HepG2 (cell line): ENCODE measurements around the gene GPC6.

Experiments
- CBX5 ChIP-seq: sonication (generic); formaldehyde crosslinking; IDR thresholded peaks from 2 replicates; pipeline ENCODE4 v1.4.0; 2020; ENCODE audit warnings: missing genetic modification reagents, borderline replicate concordance
- CREB3 ChIP-seq: sonication (generic); formaldehyde crosslinking; IDR thresholded peaks from 2 replicates; pipeline ENCODE4 v1.5.0; 2020; ENCODE audit warnings: missing genetic modification reagents
- CTCF ChIP-seq: sonication (generic); formaldehyde crosslinking; IDR thresholded peaks from 2 replicates; pipeline ENCODE4 v1.5.0; 2020; ENCODE audit warnings: mild to moderate bottlenecking, missing genetic modification reagents, moderate library complexity
- GABPB1 ChIP-seq: IDR thresholded peaks from 2 replicates; pipeline ENCODE4 v1.6.1; 2016; ENCODE audit warnings: mild to moderate bottlenecking, missing genetic modification reagents, moderate library complexity, missing compliant biosample characterization
- GTF3A ChIP-seq: sonication (generic); formaldehyde crosslinking; conservative IDR thresholded peaks from 2 replicates; pipeline ENCODE4 v1.4.0; 2020; ENCODE audit warnings: mild to moderate bottlenecking, missing genetic modification reagents
- RBFOX2 ChIP-seq: fragments of 200-400 bp; formaldehyde crosslinking; IDR thresholded peaks from 2 replicates; pipeline ENCODE4 v1.6.1; 2017; ENCODE audit warnings: low read depth, mild to moderate bottlenecking, low read length
- RFX3 ChIP-seq: IDR thresholded peaks from 2 replicates; pipeline ENCODE4 v1.6.1; 2016; ENCODE audit warnings: missing biosample characterization, missing genetic modification reagents
- SMC3 ChIP-seq: IDR thresholded peaks from 2 replicates; pipeline ENCODE4 v1.6.1; 2011; ENCODE audit warnings: low read length, improper control_type of control experiment
- SRSF9 ChIP-seq: fragments of 200-400 bp; formaldehyde crosslinking; IDR thresholded peaks from 2 replicates; pipeline ENCODE4 v1.6.1; 2018; ENCODE audit warnings: borderline replicate concordance, mild to moderate bottlenecking, low read depth, low read length; ENCODE audit not compliant: insufficient read depth, poor library complexity, severe bottlenecking
- SUZ12 ChIP-seq: fragments of 150-350 bp; IDR thresholded peaks from 2 replicates; pipeline ENCODE4 v1.6.1; 2014; ENCODE audit warnings: low read depth, low read length
- TARDBP ChIP-seq: sonication (generic); formaldehyde crosslinking; IDR thresholded peaks from 2 replicates; pipeline ENCODE4 v1.8.0; 2022; ENCODE audit warnings: mild to moderate bottlenecking, missing genetic modification reagents
- ZNF124 ChIP-seq: sonication (generic); formaldehyde crosslinking; IDR thresholded peaks from 2 replicates; pipeline ENCODE4 v1.4.0; 2020; ENCODE audit warnings: missing genetic modification reagents
- ZNF235 ChIP-seq: sonication (generic); formaldehyde crosslinking; IDR thresholded peaks from 2 replicates; pipeline ENCODE4 v1.8.1; 2023; ENCODE audit warnings: mild to moderate bottlenecking, missing genetic modification reagents, borderline replicate concordance

GRCh38 chr13:93201992-93202558 is 24.5 kb upstream of the GPC6 start:
- TF ChIP-seq ZNF124 (CRISPR knock-in tag) (no peak), RFX3 (CRISPR knock-in tag) (no peak), SMC3 (no peak), GTF3A (CRISPR knock-in tag) (no peak), CREB3 (CRISPR knock-in tag) (no peak), CTCF (CRISPR knock-in tag) (no peak), CBX5 (CRISPR knock-in tag) (no peak), RBFOX2 (no peak), TARDBP (CRISPR knock-in tag) (peak; percentile 65), SUZ12 (no peak), ZNF235 (CRISPR knock-in tag) (no peak), SRSF9 (no peak), GABPB1 (CRISPR knock-in tag) (no peak)
